Activated CD8-positive, alpha-beta memory T cell treated with anti-CD3 and anti-CD28 coated beads, Interleukin-2, amount 50 U/mL, for 4 hours (primary cell): Measurements from ENCODE around the gene STX3.
"Not testable (repeated sequence)": the region's sequence is repeated elsewhere in the genome, so short reads cannot be mapped to it uniquely, and the experiment has no call there.

Experiments used
- DNase-seq: peaks from one replicate; pipeline ENCODE4 v3.0.0-alpha.2; 2020

Gene STX3

DNA sequence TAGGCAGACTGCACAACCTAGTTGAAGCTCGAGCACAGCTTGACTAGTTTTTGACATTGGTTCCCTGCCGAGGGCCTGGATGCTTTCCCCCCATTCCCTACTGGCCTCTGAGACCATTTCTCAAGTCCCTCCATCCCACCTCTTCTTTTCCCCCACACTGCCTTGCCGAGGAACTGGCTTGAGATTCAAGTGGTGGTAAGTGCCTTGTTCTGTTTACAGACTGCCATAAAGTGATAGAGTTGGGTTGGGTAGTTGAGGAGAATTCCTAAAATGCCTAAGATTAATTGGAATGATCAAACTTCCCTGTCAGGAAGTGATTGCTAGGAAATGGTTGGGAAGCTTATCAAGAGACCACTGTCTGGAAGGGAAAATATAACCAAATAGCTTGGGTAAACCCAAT is 39.2 kb downstream of the STX3 start:
- DNase-seq: no peak

GRCh38 chr11:59800390-59801025 is 45.3 kb downstream of the STX3 start:
- no peak for DNase-seq

DNA sequence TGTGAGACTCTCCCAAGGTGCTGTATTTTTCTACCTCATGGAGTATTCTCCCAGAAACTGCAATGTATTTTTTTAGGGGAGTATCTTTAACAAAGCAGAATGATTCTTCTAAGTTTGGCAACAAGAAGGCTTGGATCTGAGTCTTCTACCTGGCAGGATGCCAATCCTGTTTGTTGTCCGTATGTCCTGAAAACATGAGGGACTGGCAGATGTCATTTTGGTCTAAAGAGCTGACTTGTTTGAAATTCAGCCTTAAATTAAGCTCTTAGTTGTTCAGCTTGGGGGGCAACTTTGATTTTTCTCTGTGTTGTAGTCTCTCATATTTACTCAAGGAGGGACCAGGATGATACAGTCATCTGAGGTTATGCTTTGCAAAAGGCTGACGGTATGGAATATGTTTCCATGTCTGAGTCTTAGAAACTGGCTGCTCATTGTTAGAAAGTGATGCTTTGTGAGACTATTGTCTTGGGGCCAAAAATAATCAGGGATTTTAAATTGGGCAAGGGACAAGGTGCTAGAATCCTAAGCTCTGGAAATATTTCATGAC is 46.1 kb downstream of the STX3 start:
- DNase-seq: no peak

- DNase-seq: no peak
Measured at GRCh38 chr11:59801981-59802638, 46.9 kb downstream of the STX3 start.

GRCh38 chr11:59802639-59803176 is 47.5 kb downstream of the STX3 start:
- DNase-seq: peak; percentile 21

DNA sequence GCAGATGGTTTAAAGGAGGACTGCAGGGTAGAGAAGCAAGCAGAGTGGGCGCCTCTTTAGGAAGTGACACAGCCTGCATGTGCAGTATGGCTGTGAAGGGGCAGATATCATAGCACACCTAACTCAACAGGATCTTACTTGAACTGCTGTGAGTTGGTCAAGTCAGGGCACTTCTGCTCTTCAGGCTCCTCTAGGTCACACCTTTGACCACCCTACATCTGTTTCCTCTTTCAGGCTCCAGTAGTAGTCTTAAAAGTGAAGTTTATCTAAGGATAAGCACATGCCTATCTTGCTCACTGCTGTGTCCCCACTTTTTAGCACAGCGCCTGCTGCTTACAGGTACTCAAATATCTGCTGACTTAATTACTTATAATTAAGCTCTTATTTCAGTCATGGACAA is 48.9 kb downstream of the STX3 start:
- no peak for DNase-seq

DNA sequence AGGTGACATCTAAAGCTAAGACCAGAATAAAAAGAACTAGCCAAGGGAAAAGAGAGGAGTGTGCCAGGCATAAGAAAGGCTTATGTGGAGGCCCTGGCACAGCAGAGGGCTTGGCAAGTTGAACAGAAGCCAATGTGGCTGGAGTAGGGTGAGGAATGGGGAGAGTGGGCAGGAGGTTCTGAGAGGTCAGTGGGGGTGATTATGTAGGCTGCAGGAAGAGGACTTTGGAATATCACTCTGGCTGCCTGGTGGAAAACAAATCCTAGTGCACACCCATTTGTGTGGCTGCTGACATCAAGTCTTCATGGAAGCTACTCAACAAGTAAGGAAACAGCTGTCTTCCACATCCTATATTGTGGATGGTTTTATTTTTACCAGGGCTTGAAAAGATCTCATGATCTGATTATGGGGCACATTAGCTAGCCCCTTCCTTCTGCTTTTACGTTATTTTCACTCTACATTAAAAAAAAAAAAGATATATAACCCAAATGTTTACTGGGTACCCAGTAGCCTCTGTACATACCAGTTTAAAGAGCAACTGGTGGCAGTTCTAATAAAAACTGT is 52.0 kb downstream of the STX3 start:
- no peak for DNase-seq

DNA sequence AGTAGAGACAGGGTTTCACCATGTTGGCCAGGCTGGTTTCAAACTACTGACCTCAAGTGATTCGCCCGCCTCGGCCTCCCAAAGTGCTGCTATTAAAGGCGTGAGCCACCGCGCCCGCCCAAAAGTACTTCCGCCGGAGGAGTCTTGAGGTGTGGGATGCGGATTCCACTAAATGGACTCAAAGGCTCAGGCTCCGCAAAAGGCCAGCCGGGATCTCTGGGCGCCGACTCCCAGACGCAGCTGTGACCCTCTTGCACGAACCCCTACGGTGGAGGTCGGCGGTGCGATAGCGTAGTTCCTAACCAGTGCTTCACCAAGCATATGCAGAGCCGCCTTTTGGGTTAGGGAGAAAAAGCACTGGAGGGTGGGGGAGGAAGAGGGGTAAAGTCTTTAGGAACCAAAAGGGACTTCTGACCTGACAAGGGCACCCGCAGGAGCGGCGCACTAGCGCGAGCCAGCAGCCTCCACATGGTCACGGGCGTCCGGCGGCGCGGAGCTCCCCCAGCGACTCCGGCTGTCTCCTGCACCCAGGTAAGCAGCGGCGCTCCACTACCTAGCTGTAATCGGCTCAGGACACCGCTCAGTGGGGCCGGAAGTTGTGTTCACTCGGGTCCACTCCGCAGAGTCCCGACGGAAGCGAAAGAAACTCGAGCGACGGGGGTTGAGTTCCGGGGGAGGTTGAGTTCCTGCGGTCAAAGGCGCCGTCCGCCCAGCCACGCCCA is 55.2 kb downstream of the STX3 start, which contains the start of gene MRPL16:
Gene MRPL16 (minus strand): TSS at position 590 of the 722 bp plus-strand sequence. CDS start 120 bp downstream, at position 470.
- DNase-seq: peak; percentile 88

DNA sequence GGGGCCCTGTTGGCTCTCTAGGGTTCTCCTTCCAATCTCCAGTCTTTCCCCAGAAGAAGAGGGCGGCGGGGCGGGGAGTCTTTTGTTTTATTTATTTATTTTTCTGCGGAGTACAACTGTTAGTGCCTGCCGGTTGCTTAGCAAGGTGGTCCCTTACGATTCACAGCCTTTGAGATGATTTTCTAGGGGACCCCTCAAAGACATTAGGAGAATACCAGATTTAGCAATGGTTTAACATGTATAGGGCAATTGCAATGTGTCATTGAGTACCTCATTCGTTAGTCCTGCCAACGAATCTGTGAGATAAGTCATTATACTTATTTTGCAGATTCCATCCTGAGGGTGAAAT is 55.7 kb downstream of the STX3 start:
- DNase-seq: no peak

DNA sequence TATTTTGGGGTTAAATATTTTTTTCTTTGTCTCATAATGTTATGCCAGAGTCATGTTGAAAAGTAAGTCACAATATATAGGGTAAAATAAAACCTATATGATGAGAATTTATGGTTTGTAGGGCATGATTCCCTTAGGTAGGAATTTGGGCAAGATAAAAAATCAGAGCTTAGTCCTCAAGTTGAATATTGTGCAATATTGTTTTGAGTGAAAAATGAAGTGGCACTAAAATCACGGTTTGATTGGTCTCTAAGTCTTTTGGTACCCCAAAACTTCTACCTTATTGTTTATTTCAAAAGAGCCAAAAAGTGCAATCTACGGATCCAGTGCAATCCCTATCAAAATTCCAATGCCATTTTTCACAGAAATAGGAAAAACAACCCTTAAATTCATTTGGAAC is 57.0 kb downstream of the STX3 start:
- no peak for DNase-seq

DNA sequence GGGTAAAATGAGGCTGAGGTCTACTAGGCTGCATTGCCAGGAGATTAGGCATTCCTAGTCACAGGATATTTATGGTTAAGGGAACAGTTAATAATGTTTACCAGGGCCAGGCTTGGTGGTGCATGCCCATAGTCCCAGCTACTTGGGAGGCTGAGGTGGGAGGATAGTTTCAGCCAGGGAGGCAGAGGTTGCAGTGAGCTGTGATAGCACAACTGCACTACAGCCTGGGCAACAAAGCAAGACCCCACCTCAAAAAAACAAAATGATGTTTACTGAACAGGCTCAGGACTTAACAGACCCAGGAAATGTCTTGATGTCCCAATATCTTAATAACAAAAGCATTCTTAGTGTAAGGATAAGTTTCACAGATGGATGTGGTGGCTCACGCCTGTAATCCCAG is 58.2 kb downstream of the STX3 start:
- no peak for DNase-seq

- DNase-seq: no peak
Measured at GRCh38 chr11:59814021-59814420, 58.8 kb downstream of the STX3 start.

DNA sequence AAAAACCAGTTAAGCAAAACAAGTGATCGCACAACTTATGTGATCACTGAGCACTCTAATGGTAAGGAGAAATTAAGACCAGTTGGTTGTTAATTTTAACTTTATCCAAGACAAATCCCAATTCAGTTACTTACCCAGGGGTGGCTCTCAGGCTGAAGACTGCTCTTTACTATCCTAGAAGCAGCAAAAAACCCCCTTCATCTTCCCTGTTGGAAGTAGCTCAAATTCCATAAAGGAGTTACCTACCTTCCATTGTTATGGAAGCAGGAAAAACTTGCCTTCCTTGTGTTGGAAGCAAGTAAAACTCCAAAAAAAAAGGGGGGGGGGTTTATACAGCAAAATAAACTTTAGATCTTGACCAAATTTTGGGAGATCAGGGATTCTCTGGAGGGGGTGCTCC is 60.6 kb downstream of the STX3 start:
- no peak for DNase-seq

DNA sequence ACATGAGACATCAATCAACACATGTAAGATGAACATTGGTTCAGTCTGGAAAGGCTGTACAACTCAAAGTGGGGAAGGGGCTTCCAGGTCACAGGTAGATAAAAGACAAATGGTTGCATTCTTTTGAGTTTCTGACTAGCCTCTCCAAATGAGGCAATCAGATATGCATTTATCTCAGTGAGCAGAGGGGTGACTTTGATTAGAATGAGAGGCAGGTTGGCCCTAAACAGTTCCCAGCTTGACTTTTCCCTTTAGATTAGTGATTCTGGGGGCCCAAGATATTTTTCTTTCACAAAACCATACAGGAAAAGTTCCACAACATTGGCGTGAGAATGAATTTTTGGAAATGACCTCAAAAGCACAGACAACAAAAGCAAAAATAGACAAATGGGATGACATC is 61.3 kb downstream of the STX3 start:
- not testable (repeated sequence) for DNase-seq

- no peak for DNase-seq
Measured at GRCh38 chr11:59818572-59818971, 63.4 kb downstream of the STX3 start.

DNA sequence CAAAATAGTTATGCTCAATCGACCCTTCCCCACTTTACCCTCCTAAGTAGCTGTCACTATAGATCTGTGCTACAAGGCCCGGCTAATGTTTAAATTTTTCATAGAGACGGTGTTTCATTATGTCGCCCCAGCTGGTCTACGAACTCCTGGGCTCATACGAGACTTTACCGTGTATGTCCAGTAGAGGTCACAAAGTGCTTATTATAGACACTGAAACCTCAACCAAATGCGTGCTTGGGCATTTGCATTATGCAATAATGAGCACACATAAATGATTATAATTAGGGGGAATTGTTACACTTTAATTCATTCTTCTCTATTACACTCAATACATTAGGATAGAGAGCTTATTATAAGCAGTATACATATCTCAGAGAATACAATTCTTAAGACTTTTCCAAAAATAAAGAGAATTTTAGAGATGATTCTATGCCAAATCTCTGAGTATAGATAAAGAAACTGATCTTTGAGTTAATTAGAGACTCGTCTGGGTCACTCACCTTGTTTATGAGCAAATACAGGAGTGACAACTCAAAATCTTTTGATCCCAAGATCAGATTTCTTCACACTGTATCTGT is 67.9 kb downstream of the STX3 start:
- no peak for DNase-seq

GRCh38 chr11:59829358-59829757 is 74.2 kb downstream of the STX3 start:
- DNase-seq: no peak

- no peak for DNase-seq
Measured at GRCh38 chr11:59833602-59834001, 78.4 kb downstream of the STX3 start.

DNA sequence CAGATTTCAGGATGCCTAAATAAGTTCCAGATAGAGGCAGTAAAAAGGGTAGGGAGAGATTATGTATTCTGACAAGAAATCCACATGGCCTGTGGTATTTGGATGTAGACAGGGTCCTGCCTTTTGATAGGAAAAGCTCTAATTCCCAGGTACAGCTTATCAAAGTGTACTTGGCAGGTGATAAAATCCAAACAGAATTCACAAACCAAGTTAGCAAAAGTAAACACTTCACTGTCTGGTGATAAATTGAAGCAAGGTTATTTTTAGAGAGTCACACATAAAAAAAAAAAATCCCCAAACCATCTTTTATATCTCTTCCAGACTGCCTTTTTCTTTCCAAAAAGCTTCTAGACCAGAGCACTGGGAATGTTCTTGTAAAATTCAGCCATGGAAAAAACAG is 84.4 kb downstream of the STX3 start:
- DNase-seq: no peak

- DNase-seq: no peak
Measured at GRCh38 chr11:59841514-59841913, 86.3 kb downstream of the STX3 start.

DNA sequence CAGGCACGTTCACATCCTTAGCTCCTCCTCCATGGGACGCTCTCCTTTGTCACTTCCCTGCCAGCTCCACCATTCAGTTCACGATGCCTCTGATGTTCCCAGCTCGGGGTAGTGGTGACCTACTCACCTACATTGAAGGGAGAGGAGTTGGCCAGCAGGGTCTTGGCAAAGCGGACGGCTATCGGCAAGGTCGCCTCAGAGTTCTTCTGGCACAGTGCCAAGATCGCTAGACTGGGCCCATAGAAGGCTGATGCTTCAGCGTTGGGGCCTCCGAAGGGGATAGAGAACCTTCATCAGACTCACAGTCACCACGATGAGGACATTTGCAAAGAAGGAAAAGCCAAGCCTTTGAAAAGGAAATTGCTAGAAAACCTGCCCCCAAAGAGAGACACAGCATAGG is 87.1 kb downstream of the STX3 start:
- no peak for DNase-seq

GRCh38 chr11:59845399-59845798 is 90.2 kb downstream of the STX3 start, which contains the start of gene CBLIF:
TSS of gene CBLIF (minus strand) at chr11:59845499. CDS start at chr11:59845453, 46 bp downstream.
- DNase-seq: no peak

DNA sequence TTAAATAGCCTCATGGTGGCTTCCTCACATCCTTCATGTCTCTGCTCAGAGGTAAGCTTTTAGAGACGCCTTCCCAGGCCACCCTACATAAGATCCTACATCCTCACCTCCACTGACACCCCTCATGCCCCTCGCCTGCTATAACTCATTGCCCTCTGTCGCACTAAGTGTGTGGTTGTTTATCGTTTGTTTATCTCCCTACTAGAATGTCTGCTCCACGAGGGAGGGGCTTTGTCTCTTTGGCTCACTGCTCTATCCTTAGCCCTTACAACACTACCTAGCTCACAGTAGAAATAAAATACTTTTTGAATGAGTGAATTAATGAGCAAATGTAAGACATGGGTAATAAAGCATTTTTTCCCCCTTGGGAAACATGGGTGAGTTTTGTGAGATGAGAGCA is 91.4 kb downstream of the STX3 start:
- no peak for DNase-seq
